HCT116 (cell line): ENCODE results near the gene MBTPS1. TPM values are rescaled to one million over a fixed set of nuclear protein-coding genes. Genes with fewer than 3 reads are reported as not detected.

Source experiments
- ATAC-seq: fragments of 200-7000 bp; cut with Tn5 transposase; 2 replicates; pipeline ENCODE4 v1.9.1; 2020; ENCODE audit warnings: mild to moderate bottlenecking, moderate library complexity
- BruUV-seq: library from RNA; stranded (reverse); fragments of 400-500 nt; replicated peaks from 2 replicates; lab custom pipeline; 2021; lab: Mats Ljungman, UMichigan
- CTCF ChIA-PET: fragments of 300-600 bp; sonication (Branson Sonifier 250); formaldehyde crosslinking; loops from one replicate; lab custom pipeline; 2021; ENCODE audit warnings: antibody characterized with exemption; lab: Charles Lee
- POLR2A ChIA-PET: fragments of 300-600, 350-600 bp; sonication (Branson Sonifier 250); formaldehyde crosslinking; loops from one replicate; lab custom pipeline; 2021; ENCODE audit warnings: antibody characterized with exemption; lab: Charles Lee
- RAD21 ChIA-PET, 2 experiments: fragments of 300-600 bp; sonication (Branson Sonifier 250); formaldehyde crosslinking; loops; one replicate each; lab custom pipeline; 2023; ENCODE audit warnings: low total read pairs in 2 of 2; ENCODE audit not compliant: uncharacterized antibody in 2 of 2, unreplicated experiment in 2 of 2, low non-redundant PET in 1 of 2; lab: Charles Lee
- DNase-seq: peaks from one replicate; pipeline ENCODE4 v3.0.0-alpha.2; 2010; ENCODE audit warnings: low read depth, low spot score
- H2AFZ ChIP-seq: fragments of 200-600 bp; shearing (Covaris generic), sonication (generic); 2 replicates; pipeline ENCODE4 v1.6.1; 2017; ENCODE audit warnings: low read depth, mixed run types, mixed read lengths, antibody characterized with exemption, low read length; ENCODE audit not compliant: poor library complexity, severe bottlenecking
- H3K27ac ChIP-seq: 2 replicates; pipeline ENCODE4 v1.5.1; 2012; ENCODE audit warnings: low read depth, low read length
- H3K27me3 ChIP-seq: fragments of 200-600 bp; sonication (generic); 2 replicates; pipeline ENCODE4 v1.6.1; 2016; ENCODE audit warnings: mixed run types, low read length, mixed read lengths; ENCODE audit not compliant: insufficient read depth
- H3K36me3 ChIP-seq, 2 experiments: fragments of 200-500 bp in 1 of 2; fragments of 200-600 bp in 1 of 2; sonication (Bioruptor generic) in 1 of 2; sonication (generic) in 1 of 2; 2 replicates each; pipeline versions ENCODE4 v1.5.1 to v1.6.1; 2014 to 2016; ENCODE audit warnings: low read length in 2 of 2, inconsistent platforms in 1 of 2, mixed read lengths in 1 of 2, mixed run types in 1 of 2; ENCODE audit not compliant: insufficient read depth in 2 of 2, control insufficient read depth in 1 of 2
- H3K4me1 ChIP-seq, 2 experiments: fragments of 200-600 bp in 1 of 2; sonication (generic) in 1 of 2; 2 replicates each; pipeline versions ENCODE4 v1.5.1 to v1.6.1; 2012 to 2017; ENCODE audit warnings: low read length in 2 of 2, inconsistent platforms in 1 of 2, mild to moderate bottlenecking in 1 of 2, mixed read lengths in 1 of 2, mixed run types in 1 of 2, moderate library complexity in 1 of 2; ENCODE audit not compliant: insufficient read depth in 2 of 2, control insufficient read depth in 1 of 2
- H3K4me2 ChIP-seq: fragments of 200-600 bp; sonication (generic); 2 replicates; pipeline ENCODE4 v1.6.1; 2017; ENCODE audit warnings: mixed run types, low read length, mixed read lengths
- H3K4me3 ChIP-seq, 2 experiments: fragments of 200-600 bp in 1 of 2; sonication (generic) in 1 of 2; replicated peaks in 1 of 2; 2 replicates each; pipeline ENCODE4 v1.5.1; 2011 to 2016; ENCODE audit warnings: low read length in 2 of 2, control low read depth in 1 of 2, low read depth in 1 of 2, mild to moderate bottlenecking in 1 of 2, mixed read lengths in 1 of 2, mixed run types in 1 of 2
- H3K79me2 ChIP-seq: fragments of 200-600 bp; sonication (generic); 2 replicates; pipeline ENCODE4 v1.6.1; 2017; ENCODE audit warnings: mild to moderate bottlenecking, mixed run types, low read length, moderate library complexity, mixed read lengths; ENCODE audit not compliant: insufficient read depth
- H3K9ac ChIP-seq: fragments of 200-600 bp; sonication (generic); 2 replicates; pipeline ENCODE4 v1.6.1; 2016; ENCODE audit warnings: low read length, mixed read lengths
- H3K9me2 ChIP-seq: fragments of 200-600 bp; sonication (generic), shearing (Covaris generic); 2 replicates; pipeline ENCODE4 v1.6.1; 2017; ENCODE audit warnings: mixed run types, mild to moderate bottlenecking, moderate library complexity; ENCODE audit not compliant: insufficient read depth
- H3K9me3 ChIP-seq, 2 experiments: fragments of 200-500 bp in 1 of 2; fragments of 200-600 bp in 1 of 2; sonication (Bioruptor generic) in 1 of 2; sonication (generic) in 1 of 2; 2 replicates each; pipeline ENCODE4 v1.6.1; 2014 to 2017; ENCODE audit warnings: low read length in 2 of 2, mixed read lengths in 2 of 2, inconsistent platforms in 1 of 2, low read depth in 1 of 2, mild to moderate bottlenecking in 1 of 2, mixed run types in 1 of 2, moderate library complexity in 1 of 2; ENCODE audit not compliant: control insufficient read depth in 1 of 2, insufficient read depth in 1 of 2
- H4K20me1 ChIP-seq: fragments of 200-600 bp; sonication (generic), shearing (Covaris generic); 2 replicates; pipeline ENCODE4 v1.6.1; 2017; ENCODE audit warnings: mixed run types, mild to moderate bottlenecking, moderate library complexity; ENCODE audit not compliant: insufficient read depth
- ATF3 ChIP-seq: IDR thresholded peaks from 2 replicates; pipeline ENCODE4 v1.6.1; 2012
- CBX3 ChIP-seq: IDR thresholded peaks from 2 replicates; pipeline ENCODE4 v1.6.1; 2012; ENCODE audit warnings: low read depth
- ELF1 ChIP-seq: IDR thresholded peaks from 2 replicates; pipeline ENCODE4 v1.6.1; 2012; ENCODE audit warnings: low read depth, borderline replicate concordance
- EZH2 ChIP-seq: fragments of 200-600 bp; sonication (generic); IDR thresholded peaks from 2 replicates; pipeline ENCODE4 v1.6.1; 2017; ENCODE audit warnings: antibody characterized with exemption, mixed run types
- EZH2phosphoT487 ChIP-seq: fragments of 200-600 bp; IDR thresholded peaks from 2 replicates; pipeline ENCODE4 v1.6.1; 2018; ENCODE audit warnings: antibody characterized with exemption, borderline replicate concordance
- FOSL1 ChIP-seq: IDR thresholded peaks from 2 replicates; pipeline ENCODE4 v1.6.1; 2012; ENCODE audit warnings: low read depth
- MAX ChIP-seq: IDR thresholded peaks from 2 replicates; pipeline ENCODE4 v1.6.1; 2012
- POLR2A ChIP-seq: IDR thresholded peaks from 2 replicates; pipeline ENCODE4 v1.7.0; 2011; ENCODE audit warnings: borderline replicate concordance; ENCODE audit not compliant: insufficient read depth, insufficient read length; ENCODE audit errors: extremely low read depth
- POLR2AphosphoS5 ChIP-seq: IDR thresholded peaks from 2 replicates; pipeline ENCODE4 v1.6.1; 2011; ENCODE audit warnings: mild to moderate bottlenecking, low read depth, low read length, moderate library complexity
- RAD21 ChIP-seq: IDR thresholded peaks from 2 replicates; pipeline ENCODE4 v1.6.1; 2012; ENCODE audit warnings: low read depth, mild to moderate bottlenecking
- REST ChIP-seq: IDR thresholded peaks from 2 replicates; pipeline ENCODE4 v1.6.1; 2012; ENCODE audit warnings: low read depth
- SIN3A ChIP-seq: IDR thresholded peaks from 2 replicates; pipeline ENCODE4 v1.6.1; 2012; ENCODE audit warnings: low read depth
- SP1 ChIP-seq: IDR thresholded peaks from 2 replicates; pipeline ENCODE4 v1.6.1; 2012; ENCODE audit warnings: low read depth
- TCF7L2 ChIP-seq: IDR thresholded peaks from 2 replicates; pipeline ENCODE4 v1.7.0; 2011; ENCODE audit warnings: borderline replicate concordance, inconsistent platforms; ENCODE audit not compliant: insufficient read depth, insufficient read length; ENCODE audit errors: extremely low read depth
- YY1 ChIP-seq: IDR thresholded peaks from 2 replicates; pipeline ENCODE4 v1.6.1; 2011; ENCODE audit warnings: low read length, low read depth, moderate library complexity, mild to moderate bottlenecking; ENCODE audit not compliant: insufficient replicate concordance; ENCODE audit errors: extremely low read depth
- ZFX ChIP-seq: fragments of 450-650 bp; IDR thresholded peaks from 2 replicates; pipeline ENCODE4 v1.6.1; 2017
- ZNF274 ChIP-seq: fragments of 200-500 bp; sonication (Bioruptor generic); IDR thresholded peaks from 2 replicates; pipeline ENCODE4 v1.6.1; 2014; ENCODE audit warnings: mild to moderate bottlenecking, low read depth, low read length, inconsistent platforms
- intact Hi-C: fragments of 100-400 bp; cut with micrococcal nuclease; formaldehyde crosslinking; loops from 2 replicates; pipeline ENCODE4 v1.10.0; 2022
- total RNA-seq: library from RNA; stranded (reverse); gene quantifications from one replicate; pipeline ENCODE4 v1.2.1, GENCODE V29; 2021; ENCODE audit not compliant: unreplicated experiment

MBTPS1 gene
- total RNA-seq, 1 experiment from 2014 or later = 111 TPM

GRCh38 chr16:84038469-84038868 lies 78.3 kb downstream of the MBTPS1 start:
- H3K4me3 ChIP-seq = no peak overlapping the region
- H3K36me3 ChIP-seq = no peaks in the 10 kb centered on the region
- H3K4me1 ChIP-seq = peaks cover under 1 to 5% of the 10 kb centered on the region in 2 experiments; a peak in 1 of 4 replicates
- H3K9me3 ChIP-seq = peaks cover 0 to 5% of the 10 kb centered on the region in 2 experiments; a peak in 1 of 4 replicates
- no TSS peak for BruUV-seq
- H3K79me2 ChIP-seq = no peaks in the 10 kb centered on the region
- H4K20me1 ChIP-seq = no peaks in the 10 kb centered on the region
- CTCF ChIA-PET = no interaction called here
- intact Hi-C loops = loop anchor here (1.0 kb wide), 1 partner anchor 44 kb away; no protein-coding TSS in a partner anchor
- POLR2A ChIA-PET = no interaction called here
- DNase-seq = no peak
- H2AFZ ChIP-seq = no peak overlapping the region
- no peak overlapping the region for H3K9ac ChIP-seq
- no peaks in the 10 kb centered on the region for H3K9me2 ChIP-seq
- no peak for TF ChIP-seq YY1
- no peak for TF ChIP-seq EZH2phosphoT487
- no peak for TF ChIP-seq TCF7L2
- no peak for TF ChIP-seq ZFX
- TF ChIP-seq REST = no peak
- TF ChIP-seq ELF1 = no peak
- no peak for TF ChIP-seq CBX3
- TF ChIP-seq SP1 = no peak
- TF ChIP-seq POLR2AphosphoS5 = no peak
- TF ChIP-seq ATF3 = no peak
- TF ChIP-seq RAD21 = no peak
- no peak for TF ChIP-seq POLR2A
- no peak for TF ChIP-seq EZH2
- no peak for TF ChIP-seq MAX
- TF ChIP-seq SIN3A = no peak
- TF ChIP-seq FOSL1 = no peak
- no peak for TF ChIP-seq ZNF274
- TF ChIP-seq, all 23 proteins: peak for 0
- no peak for ATAC-seq
- RAD21 ChIA-PET = no interaction called here
- Histone ChIP-seq H3K27ac (no peak overlapping the region), H3K27me3 (no peaks in the 10 kb centered on the region; the same call in 1 of the 2 replicates), H3K4me2 (no peak overlapping the region)
